Stimulated activated CD8-positive, alpha-beta memory T cell treated with anti-CD3 and anti-CD28 coated beads, Interleukin-4, amount 100 ng/mL, for 4 hours (primary cell): ENCODE results near the gene PTPRG.
"Not testable (repeated sequence)": the region's sequence is repeated elsewhere in the genome, so short reads cannot be mapped to it uniquely, and the experiment has no call there.

Experiments used
- DNase-seq, 2 donors: peaks; one replicate each; pipeline ENCODE4 v3.0.0-alpha.2; 2020; ENCODE audit warnings: low read depth in 2 of 2, low spot score in 1 of 2

The PTPRG gene

DNA sequence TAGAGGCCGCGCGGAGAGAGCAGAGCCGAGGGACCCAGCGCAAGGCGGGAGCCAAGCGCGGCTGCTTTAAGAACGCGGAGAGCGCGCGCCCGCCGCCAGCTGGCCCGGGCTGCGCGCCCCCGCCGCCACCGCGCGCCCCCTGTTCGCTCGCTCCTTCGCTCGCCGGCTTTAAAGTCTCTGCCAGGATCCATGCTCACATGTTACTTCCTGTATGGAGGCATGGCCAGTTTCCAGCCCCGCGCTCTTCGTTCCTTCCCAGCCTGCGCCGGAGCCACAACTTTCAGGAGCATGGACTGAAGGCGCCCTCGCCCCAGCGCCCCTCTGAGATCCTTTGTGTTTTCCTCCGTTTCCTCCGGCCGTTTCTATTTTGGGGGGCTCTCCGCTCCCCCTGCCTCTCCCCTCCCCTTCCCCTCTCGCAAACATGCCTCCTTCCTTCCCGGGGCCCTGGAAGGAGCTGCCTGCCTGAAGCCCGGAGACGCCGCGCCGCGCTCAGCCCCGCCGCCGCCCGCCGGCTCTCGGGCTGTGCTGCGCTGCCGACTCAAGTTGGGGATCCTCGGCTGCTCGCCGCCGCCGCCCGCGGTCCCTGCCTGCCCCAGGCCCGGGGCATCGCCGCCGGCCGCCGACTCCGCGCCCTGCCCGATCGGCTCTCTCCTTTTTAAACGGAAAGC is at the start of gene PTPRG:
Gene PTPRG, plus strand, starts transcription at position 198 of the 668 bp plus-strand sequence. CDS start 717 bp downstream, outside the sequence.
- DNase-seq: no peak

GRCh38 chr3:61518590-61518989 is 42.8 kb upstream of the PTPRG start:
- DNase-seq: no peak

GRCh38 chr3:61520966-61521628 is 40.3 kb upstream of the PTPRG start:
- DNase-seq: no peak

DNA sequence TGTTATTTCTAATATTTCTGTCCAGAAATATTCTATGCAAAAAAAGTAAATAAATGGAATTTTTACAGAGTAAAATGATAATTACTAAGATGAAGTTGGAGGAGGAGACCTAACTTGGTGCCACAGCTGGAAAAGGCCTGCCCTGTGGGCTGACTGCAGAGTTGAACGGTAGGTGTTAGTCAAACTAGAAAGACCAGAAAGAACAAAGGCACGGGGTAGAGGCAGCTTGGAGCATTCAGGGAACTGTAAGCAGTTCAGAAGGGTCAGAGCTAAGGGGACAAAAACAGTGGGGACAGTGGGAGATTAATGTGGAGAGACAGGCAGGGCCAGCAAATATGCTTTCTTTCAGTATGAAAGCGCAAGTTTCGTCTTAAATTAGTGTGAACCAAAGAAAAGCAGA is 39.3 kb upstream of the PTPRG start:
- no peak for DNase-seq

DNA sequence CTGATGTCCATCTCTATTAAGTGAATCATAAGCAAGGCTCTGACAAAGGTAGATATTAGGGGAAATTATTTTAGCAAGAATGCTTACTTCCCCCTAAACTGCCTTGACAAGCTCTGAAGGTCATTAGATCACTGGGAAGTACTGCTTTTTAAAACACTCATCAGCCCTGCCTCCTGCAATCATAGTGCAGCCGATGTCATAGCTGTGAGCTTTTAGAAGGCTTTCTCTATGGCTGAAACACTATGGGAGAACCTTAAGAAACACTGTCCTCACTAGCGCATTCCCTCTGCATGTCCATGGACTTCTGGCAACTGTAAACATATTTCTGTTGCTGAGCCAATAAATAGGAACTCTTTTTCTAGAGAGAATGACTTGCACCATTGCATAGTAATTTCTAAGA is 38.7 kb upstream of the PTPRG start:
- no peak for DNase-seq

- no peak for DNase-seq
These were observed 36.4 kb upstream of the PTPRG start for GRCh38 chr3:61524933-61525332.

DNA sequence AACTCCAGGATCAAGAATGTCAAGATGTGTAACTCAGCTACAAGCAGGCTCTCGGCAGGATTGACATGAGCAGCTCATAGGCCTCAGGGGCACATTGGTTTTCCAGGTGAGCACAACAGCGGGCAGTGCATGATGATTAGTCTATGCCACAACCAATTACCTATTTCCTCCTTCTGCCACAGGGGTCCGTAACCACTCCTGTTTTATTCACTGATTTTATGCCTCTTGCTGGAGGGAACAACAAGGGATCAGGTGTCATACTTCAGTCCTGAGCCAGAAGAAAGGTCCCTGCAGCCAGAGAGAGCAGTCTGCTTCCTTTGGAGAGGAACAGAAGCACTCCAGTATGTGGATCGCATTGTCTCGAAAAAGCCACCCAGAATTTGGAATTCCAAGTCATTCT is 35.1 kb upstream of the PTPRG start:
- no peak for DNase-seq

DNA sequence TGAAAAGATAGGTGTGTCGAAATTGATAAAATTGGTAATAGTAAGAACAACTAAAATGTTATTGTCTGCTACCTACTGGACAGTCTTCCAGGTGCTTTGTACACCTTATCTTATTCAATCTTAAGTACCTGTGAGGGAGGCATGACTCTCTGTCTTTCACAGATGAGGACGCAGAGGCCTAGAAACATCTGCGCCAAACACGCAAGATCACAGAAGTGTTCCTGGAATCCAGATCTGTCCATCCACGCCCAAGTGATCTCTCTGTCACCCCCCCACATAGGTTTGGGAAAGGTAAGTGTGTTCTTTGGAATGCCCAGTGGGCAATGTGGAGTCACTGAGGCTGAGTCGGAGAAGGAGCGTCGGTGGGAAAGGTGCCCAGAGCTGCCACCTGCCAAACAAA is 34.4 kb upstream of the PTPRG start:
- no peak for DNase-seq

DNA sequence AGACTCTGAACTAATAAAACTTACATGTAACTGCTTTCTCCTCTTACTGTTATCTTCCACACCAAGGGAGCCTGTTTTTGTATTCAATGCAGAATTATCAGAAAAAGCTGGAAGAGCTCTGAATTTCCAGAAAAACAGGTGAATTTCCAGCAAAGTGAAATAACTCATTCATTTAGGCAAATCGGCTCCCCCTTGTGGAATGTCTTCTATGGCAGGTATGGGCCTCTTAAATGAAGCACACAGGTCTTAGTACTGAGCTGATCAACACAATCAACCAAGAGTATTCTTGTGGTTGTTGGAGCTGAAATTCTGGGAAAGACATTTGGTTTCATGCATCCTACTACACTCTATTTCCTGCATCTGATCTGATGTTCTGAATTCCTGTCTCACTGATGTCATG is 31.0 kb upstream of the PTPRG start:
- no peak for DNase-seq

- no peak for DNase-seq
These were observed 29.8 kb upstream of the PTPRG start for GRCh38 chr3:61531528-61531927.

- no peak for DNase-seq
These were observed 28.5 kb upstream of the PTPRG start for GRCh38 chr3:61532739-61533500.

DNA sequence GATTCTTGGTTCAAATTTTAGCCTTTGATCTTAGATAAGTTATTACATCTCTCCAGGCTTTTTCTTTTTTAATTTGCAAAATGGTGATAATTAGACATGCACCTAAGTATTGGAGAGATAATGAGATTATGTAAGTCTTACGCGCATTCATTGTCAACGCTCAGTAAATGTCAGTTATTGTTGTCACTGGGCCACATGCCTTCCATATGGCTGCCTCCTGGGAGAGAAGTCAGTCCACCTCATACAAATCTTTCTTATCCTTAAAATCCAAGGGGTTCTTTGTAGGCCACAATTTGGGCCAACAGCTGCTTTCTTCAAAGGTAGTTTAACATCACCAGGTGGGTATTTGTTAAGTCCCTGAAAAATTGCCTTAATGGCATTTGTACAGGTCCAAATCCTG is 25.5 kb upstream of the PTPRG start:
- DNase-seq: no peak

- no peak for DNase-seq
These were observed 24.0 kb upstream of the PTPRG start for GRCh38 chr3:61537366-61537765.

DNA sequence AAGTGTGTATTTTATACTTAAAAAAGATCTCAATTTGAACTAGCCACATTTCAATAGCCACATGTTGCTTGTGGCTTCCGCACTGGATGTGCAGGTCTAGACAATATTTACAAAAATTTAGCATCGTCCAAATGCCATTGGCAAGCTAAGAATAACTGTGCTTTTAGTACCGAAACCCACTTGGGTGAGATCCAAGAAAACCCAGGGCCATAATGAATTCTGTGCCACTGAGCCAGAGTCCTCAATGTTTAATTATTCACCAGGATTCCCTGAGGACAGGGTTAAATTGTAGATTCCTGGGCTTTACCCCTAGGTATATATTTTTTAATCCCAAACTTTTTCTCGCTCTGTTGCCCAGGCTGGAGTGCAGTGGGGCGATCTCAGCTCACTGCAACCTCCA is 22.9 kb upstream of the PTPRG start:
- no peak for DNase-seq

- no peak for DNase-seq
These were observed 19.7 kb upstream of the PTPRG start for GRCh38 chr3:61541694-61542093.

- DNase-seq: no peak
These were observed 15.7 kb upstream of the PTPRG start for GRCh38 chr3:61545716-61546115.

DNA sequence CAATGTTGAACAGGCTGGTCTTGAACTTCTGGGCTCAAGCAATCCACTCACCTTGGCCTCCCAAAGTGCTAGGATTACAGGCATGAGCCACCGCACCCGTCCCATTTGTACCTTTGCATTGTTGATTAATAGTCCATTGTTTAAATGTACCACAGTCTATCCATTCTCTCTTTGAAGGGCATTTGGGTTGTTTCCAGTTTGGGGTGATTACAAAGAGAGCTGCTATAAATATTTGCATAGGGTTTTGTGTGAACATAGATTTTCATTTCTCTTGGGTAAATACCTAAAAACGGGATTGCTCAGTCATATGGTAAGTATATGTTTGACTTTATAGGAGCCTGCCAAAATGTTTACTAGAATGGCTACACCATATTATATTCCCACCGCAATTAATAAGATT is 13.7 kb upstream of the PTPRG start:
- no peak for DNase-seq

- DNase-seq: not testable (repeated sequence)
These were observed 8.7 kb upstream of the PTPRG start for GRCh38 chr3:61552704-61553103.

- DNase-seq: no peak
These were observed 2.1 kb upstream of the PTPRG start for GRCh38 chr3:61559136-61559731.

DNA sequence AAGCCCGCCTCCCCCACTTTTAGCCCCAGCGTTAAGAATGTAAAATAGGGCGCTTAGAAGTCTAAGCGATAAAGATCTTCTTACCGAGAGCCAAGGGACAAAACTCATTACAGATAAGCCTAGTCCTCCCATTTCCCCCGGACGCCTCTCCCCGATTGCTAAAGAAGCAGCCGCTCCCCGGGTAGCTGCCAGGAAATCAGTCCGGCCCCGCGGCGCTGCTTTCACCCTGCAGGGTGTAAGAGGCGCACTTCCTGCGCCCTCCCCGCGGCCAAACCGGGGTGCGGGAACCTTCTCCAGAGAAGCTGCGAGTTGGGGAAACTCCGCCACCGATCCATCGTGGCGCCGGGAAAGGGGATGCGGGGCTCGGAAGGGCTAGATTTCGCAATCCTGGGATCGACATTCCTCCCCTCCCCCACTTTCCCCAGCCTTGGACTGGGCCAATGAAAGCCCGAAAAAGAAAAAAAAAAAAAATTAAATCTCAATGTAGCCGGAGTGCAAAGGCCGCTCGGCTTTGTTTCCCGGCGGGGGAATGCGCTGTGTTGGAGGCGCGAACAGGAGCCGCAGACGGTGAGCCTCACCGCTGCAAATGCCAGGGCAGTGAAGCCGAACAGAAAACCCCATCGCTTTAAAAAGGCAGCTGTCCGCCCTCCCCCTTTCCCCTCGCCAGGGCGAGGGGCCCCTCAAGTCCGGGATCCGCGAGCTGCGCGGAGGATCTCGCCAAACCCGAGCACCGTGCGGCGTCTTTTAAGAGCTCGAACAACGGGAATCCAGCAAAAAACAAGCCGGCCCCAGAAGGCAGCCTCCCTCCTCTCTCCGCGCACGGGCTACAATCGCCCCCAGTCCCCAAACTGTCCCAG is 626 bp upstream of the PTPRG start:
- no peak for DNase-seq
